GM18505 (cell line): ENCODE measurements around the gene MPST.

Experiments
- ATAC-seq: cut with Tn5 transposase; IDR thresholded peaks from one replicate; pipeline ENCODE4 v1.9.1; 2021; ENCODE audit not compliant: unreplicated experiment
- POLR2A ChIP-seq: IDR thresholded peaks from 4 replicates; pipeline ENCODE4 v1.6.1; 2011; ENCODE audit warnings: borderline replicate concordance; ENCODE audit not compliant: insufficient read depth, insufficient read length; ENCODE audit errors: extremely low read depth

MPST gene

DNA sequence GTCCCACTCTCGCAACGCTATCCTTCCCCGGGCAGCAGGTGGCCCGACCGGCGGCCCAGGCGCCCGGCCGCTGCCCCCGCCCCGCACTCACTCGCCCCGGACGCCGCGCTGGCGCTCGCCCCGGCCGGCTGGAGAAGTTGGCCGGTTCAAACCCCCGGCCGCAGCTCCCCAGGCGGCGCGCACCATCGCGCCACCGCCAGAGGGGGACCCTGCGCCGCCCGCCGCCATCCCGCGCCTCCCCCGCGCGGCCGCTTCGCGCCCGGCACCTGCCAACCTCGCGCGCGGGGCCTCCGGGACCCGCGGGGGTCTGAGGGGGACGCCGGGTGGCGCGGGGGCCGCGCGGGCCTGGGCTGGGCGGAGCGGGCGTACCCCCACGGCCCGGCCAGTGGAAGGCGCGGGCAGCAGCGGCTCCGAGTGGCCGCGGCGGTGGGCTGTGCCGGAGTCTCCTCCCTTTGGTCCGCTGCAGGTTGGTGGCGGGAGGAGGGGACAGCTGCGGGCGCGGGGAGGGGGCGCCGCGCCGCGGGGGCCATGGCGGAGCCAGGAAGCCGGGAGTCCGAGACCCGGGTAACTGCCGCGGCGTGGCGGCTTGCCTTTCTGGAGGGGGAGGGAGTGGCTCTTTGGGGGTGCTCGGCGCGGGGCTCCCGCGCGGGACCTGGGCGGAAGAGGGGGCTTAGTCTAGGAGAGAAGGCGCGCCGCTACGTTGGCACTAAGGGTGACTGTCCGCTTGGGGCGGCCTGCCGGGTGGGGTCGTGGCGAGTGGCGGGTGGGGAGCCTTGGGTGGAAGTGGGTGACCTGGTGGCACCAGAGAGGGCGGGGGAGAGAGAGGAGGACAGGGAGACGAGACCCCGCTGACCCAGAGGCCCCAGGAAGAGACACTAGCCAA lies at the start of gene MPST, which contains the start of gene TST:
Gene MPST, plus strand, starts transcription at position 434 of the 883 bp plus-strand sequence. Its CDS starts 95 bp downstream, at position 529.
Gene TST, minus strand, starts transcription at position 139 of the 883 bp plus-strand sequence. CDS start 715 bp downstream, outside the sequence.
- peak; percentile 54 for ATAC-seq
- TF ChIP-seq POLR2A: peak; percentile 72

DNA sequence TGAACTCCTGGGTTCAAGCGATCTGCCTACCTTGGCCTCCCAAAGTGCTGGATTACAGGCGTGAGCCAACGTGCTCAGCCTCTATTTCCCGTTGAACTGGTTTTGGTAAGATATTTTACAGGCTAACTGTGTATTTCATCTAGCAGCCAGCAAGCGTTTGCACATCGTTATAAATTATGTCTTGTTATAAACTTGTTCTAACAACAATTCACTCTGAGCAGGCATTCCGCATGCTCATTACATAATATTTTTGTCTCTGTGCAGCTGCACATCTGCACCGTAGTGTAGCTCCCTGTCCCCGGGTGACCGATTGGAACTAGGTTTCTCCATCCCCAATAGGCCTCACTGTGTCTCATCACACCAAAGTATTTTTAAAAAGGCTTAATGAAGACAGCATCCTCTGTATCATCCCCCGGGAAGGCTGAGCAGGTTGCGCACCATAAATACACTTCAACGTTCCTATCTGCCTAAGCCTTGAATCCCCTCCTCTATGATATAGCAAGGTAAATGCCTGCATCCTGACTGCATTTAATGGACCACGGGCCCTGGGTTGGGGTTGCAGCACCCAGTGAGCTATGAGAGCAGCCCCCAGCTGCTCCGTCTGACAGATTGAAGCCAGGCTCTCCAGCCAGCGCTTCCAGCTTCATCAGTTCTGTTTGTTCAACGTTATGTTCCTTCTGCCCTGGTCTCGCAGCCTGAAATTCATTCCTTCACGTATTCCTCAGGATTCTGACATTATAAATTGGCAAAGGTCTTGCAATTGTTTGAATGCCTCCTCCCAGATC lies 48.0 kb upstream of the MPST start:
- ATAC-seq: no peak
- TF ChIP-seq POLR2A: no peak

DNA sequence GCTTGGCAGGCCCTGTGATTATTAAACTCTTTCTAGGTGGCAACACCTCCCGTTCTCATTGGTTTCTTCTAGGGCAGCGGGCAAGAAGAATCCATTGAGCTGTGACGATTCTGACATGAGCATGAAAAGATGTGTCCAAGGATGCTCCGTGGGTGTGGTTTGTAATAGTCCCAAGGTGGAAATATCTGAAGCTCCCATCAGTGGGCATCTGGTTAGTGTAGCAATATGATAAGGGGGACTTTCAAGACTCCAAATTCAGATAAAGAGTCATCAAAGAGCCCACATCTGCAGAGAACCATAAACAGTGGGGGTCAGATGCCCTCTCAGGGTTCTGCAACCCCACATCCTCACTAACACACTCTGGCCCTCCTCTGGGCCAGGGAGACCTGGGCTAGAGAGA lies 42.9 kb upstream of the MPST start:
- no peak for TF ChIP-seq POLR2A
- no peak for ATAC-seq

DNA sequence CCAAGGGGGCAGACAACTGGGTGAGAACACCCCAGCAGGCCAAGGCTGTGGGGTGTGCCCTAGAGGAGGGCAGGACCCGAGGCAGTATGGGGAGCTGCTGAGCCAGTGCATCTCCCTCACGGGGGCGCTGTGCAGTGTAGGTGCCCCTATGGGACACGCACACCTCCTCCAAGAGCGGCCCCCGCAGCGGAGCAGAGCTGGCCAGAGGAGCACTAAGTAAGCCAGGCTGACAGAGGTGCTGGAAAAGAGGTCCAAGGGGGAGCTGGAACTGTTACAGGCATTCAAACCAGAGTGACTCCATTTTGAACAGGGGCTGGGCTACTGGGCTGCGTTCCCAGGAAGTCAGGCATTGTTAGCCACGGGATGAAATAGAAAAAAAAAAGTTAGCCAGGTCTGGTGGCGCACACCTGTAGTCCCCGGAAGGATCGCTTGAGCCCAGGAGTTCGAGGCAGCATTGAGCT lies 42.1 kb upstream of the MPST start:
- no peak for TF ChIP-seq POLR2A
- no peak for ATAC-seq

DNA sequence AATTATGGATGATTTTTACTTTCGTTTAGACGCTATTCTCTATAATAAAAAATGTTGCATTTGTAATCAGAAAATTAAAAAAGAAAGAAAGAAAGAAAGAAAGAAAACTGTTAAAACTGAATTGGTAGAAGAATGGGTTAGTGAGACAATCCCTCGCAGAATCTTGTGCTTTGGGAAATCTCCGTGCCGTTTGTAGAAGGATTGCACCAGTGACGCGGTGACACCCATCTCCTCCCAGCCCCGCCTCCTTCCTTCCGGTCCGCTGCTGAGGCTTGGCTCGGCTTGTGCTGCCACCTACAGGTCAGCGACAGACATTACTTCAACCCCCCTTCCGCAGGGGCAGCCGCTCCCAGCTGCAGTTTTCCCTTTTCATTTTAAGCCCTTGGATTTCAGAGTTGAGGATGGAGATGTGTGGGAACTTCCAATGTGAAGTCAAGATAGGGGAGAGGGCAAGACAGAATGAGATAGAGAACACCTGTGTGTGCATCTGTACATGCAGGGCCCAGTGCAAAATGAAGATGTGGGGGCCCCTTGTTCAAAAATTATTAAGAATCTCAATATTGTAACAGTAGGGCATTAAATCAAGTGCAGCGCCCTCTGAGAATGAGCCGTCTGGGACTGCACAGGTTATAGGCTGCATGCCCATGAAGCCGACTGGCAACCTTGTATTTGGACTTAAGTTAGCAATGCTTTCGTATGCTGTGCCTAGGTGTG lies 41.4 kb upstream of the MPST start:
- no peak for ATAC-seq
- TF ChIP-seq POLR2A: no peak

DNA sequence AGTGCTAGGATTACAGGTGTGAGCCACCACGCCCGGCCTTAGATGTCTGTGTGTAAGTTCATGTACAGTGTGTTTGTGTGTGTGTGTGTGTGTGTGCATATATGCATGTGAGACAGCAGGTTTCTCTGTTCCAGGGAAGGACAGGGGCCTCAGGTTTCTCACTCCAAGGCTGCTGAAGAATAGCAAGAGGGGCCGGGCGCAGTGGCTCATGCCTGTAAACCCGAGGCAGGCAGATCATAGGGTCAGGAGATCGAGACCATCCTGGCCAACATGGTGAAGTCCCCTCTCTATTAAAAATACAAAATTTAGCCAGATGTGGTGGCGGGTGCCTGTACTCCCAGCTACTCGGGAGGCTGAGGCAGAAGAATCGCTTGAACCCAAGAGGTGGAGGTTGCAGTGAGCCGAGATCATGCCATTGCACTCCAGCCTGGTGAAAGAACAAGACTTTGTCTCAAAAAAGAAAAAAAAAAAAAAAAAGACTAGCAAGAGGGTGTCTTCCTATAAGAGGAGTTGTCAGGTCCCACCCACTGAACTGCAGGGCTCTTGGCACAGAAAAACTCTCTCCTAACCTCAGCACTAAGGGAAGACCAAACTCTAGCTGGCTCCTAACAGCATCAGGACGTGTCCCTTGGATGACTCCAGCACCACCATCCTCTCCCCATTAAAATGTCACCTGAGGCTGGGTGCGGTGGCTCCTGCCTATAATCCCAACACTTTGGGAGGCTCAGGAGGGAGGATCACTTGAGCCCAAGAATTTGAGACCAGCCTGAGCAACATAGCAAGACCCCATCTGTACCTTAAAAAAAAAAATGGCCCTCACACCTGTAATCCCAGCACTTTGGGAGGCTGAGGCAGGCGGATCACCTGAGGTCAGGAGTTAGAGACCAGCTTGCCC lies 40.3 kb upstream of the MPST start:
- ATAC-seq: no peak
- TF ChIP-seq POLR2A: no peak

DNA sequence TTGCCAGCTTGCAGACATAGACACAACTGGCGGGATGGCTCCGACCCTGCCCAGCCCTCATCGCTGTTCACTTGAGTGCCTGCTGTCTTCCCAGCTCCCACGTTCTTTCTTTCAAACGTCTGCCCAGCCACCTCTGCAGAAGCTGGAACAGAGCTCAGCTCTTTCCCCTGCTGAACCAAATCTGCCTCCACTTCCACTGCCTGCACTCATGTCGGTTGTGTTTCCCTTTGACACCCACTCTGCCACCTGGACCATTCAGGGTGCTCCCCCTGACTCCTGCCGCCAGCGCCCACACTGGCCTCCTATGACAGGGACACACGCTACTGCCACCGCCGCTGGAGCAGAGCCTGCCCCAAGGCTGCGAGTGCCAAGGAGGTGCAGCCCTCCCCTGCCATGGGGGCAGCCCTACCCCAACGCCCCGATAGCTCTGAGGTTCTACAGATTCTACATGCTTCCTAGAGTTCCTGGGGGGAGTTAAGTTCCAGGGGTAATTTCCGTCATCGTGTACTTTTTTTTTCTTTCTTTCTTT lies 38.2 kb upstream of the MPST start:
- no peak for TF ChIP-seq POLR2A
- no peak for ATAC-seq

DNA sequence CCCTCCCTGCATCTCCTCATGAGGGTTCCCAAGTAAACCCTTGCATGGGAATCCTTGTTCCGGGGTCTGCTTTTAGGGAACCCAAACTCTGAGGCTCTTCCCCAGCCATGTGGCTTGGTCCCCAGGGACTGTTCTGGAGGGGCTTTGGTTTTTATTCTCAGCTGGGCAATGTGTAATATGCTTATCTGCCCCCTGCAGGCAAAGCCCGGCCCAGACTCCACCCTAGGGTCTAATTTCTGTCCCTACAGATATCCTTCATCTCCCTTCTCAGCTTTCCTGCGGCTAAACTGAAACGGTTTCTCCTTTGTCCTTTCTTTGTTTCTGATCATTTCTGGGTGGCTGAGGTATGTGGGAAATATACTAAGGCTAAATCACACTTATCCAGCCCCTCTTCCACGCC lies 37.4 kb upstream of the MPST start:
- no peak for TF ChIP-seq POLR2A
- no peak for ATAC-seq

DNA sequence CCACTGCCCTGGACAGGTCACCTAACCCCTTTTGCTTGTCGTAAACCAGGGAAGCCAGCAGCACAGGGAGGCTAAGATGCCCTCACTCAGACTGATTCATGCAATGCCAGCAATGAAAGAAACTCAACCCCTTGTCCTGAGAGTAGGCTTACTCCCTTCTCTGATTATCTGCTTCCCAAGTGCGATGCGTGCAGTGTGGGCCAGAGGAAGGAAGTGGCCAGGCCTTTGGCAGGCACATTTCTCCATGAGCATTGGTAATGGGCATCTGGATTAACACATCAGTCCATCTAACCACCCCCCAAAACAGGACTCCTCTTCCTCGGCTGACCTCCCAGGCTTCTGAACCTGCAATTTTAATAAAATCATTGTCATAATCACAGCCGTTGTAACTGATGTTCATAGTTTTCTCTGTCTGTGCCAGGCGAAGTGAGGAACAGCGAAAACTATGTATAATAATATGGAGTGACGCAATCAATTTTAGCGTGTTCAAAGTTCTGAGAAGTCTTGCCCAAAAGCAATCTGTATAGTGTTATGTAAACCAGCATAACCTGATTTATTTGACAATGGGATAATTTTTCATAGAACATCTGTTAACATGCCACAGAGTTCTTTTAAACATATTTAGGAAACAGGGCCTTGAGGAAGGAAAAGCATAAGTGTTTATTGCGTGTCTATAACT lies 34.2 kb upstream of the MPST start:
- ATAC-seq: no peak
- TF ChIP-seq POLR2A: no peak

DNA sequence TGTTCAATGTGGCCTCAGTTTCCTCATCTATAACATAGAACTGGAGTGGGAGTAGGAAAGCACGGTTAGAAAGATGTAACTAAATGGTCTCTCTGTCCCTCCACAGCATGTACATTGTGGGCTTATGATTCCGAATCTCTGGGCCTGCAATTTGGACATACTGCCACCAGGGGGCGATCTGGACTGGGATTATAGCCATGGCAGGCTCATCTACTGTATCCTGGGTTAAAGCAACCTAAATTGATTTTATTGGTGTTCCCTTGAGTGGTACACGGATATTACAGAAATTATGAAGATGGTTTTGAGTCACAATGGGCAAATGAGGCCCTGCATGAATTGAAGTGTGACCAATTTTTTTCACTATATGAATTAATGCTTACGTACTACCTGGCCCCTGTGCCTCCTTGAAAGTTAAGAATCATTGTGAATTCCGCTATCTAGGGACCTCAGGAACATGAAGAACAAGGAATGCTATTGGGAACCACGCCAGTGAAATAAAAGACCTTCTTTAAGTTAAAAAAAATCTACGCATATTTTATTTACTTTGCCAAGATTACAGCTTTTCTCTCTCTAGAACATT lies 33.2 kb upstream of the MPST start:
- TF ChIP-seq POLR2A: no peak
- no peak for ATAC-seq
